ENCODE data around the gene CCDC201. TPM values are rescaled to one million over a fixed set of nuclear protein-coding genes. Genes with fewer than 3 reads are reported as not detected.
"Not testable (repeated sequence)": the region's sequence is repeated elsewhere in the genome, so short reads cannot be mapped to it uniquely, and the experiment has no call there.

CCDC201 gene
- total and polyA plus RNA-seq, 8 donors = 0.04 TPM; not detected in 7

GRCh38 chr7:45852984-45853383, 19.9 kb downstream of the CCDC201 start:
- H3K4me3 ChIP-seq; ATAC-seq; H3K4me1 ChIP-seq; H3K36me3 ChIP-seq; H3K27me3 ChIP-seq; DNase-seq; H3K27ac ChIP-seq; intact Hi-C loops (cut with DNase I); H3K9me3 ChIP-seq: not testable (repeated sequence)

DNA sequence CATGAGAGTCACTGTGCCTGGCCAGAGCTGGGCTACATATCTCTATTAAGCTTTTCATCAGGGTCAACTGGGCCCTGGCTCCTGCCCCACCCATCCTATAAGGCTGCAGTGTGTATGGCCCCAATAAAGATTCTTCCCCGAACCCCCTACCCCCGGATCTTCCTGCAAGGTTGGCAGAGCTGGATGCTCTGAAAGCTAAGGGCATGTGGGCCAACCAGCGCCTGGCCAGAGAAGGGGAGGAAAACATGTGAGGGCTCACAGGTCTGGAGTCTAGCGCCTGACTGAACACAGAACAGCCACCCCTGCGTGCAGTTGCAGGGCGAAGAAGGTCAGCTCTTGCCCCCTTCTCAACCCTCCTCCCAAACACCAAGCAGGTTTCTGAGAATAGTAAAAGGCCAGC, 24.1 kb downstream of the CCDC201 start:
- DNase-seq; H3K27me3 ChIP-seq; H3K27ac ChIP-seq; H3K4me1 ChIP-seq; H3K36me3 ChIP-seq; intact Hi-C loops (cut with DNase I); H3K9me3 ChIP-seq; H3K4me3 ChIP-seq; ATAC-seq: not testable (repeated sequence)

DNA sequence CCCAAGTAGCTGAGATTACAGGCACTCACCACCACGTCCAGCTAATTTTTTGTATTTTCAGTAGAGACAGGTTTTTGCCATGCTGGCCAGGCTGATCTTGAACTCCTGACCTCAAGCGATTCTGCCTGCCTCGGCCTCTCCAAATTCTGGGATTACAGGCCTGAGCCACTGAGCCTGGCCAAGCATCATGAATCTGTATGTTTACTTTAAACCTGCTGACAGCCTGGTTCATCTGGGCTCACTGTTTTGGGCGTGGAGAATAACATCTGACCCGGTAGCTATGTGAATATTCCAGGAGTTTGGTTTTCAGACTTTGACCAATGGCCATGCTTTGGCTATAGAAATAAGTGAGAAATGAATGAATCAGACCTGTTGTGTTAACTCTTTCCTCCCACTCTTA, 26.3 kb downstream of the CCDC201 start:
- H3K27me3 ChIP-seq; DNase-seq; H3K4me3 ChIP-seq; H3K9me3 ChIP-seq; H3K27ac ChIP-seq; H3K4me1 ChIP-seq; ATAC-seq; H3K36me3 ChIP-seq; intact Hi-C loops (cut with DNase I): not testable (repeated sequence)

DNA sequence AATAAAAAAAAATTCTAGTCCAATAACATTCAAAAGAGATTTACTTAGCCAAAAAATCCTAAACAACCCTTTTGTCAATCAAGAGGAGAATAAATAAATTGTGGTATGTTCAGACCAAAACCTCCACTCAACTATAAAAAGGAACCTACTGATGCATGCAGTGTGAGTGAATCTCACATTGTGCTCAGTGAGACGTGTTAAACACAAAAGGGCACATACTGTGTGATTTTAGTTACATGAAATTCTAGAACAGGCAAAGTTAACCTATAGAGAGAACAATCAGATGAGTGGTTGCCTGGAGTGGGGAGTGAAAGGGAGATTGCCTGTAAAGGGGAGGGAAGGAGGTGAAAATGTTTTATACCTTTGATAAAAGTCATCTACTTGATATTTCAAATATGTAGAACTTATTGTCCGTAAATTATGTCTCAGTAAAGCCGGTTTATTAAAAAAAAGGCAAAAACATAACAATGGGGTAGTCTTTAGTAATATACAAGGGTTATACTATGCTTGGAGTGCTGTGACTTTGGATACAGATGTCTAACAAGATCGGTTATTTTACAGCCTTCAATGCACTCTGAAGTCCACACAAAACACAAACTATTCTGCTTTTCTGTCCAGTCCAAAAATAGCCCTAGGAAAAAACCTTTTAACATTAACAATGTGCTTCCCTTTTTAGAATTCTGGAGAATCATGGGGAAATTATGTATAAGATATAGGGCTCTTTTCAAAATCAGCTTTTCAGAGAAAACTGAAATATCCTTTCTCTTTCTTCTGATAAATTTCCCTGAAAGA, 30.8 kb downstream of the CCDC201 start:
- H3K4me1 ChIP-seq; H3K9me3 ChIP-seq; H3K27ac ChIP-seq; H3K27me3 ChIP-seq; DNase-seq; intact Hi-C loops (cut with DNase I); ATAC-seq; H3K4me3 ChIP-seq; H3K36me3 ChIP-seq: not testable (repeated sequence)

DNA sequence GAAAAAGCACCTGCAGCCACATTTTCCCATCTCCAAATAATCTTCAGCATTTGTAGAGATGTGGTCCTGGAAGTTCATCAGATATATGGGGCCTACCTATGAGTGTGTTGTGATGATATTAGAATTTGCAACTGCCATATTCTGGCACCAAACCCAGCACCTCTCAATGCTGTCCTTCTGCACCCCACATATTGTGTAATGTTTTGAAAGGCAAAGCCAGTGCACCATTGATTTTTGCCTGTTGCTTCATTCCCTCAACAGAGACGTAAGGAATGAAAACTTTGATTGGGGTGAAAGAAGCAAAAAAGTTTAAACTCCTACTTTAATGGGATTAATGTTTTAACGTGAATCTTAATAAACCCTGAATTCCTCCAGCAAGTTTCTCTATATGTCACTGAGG, 34.0 kb downstream of the CCDC201 start:
- not testable (repeated sequence) for H3K4me1 ChIP-seq, H3K27me3 ChIP-seq, ATAC-seq

GRCh38 chr7:45832433-45833177, 40.3 kb downstream of the CCDC201 start:
- H3K9me3 ChIP-seq; ATAC-seq; H3K27ac ChIP-seq; H3K4me3 ChIP-seq; H3K36me3 ChIP-seq; H3K27me3 ChIP-seq; H3K4me1 ChIP-seq; intact Hi-C loops (cut with DNase I); DNase-seq: not testable (repeated sequence)

More for the DNA sequence above, 34.0 kb downstream of the CCDC201 start:
- H3K9me3 ChIP-seq; intact Hi-C loops (cut with DNase I); H3K27ac ChIP-seq; DNase-seq; H3K4me3 ChIP-seq; H3K36me3 ChIP-seq: not testable (repeated sequence)

DNA sequence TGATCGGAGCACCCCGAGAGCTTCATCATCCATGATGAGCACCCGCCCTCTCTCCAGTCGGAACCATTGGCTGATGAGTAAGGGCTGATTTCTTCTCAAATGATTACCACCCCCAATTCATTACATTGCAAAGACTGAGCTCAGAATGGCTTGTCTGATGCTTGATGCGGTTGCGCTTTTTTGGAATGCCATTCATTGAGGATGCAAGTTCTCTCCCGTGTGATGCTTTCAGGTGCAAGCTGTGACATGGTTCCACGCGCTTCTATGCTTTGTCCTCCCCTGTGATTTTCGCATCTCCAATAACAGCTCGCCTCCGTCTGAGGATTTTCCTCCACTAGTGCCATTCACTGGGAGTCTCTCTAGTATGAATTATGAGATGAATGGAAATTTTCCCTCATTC, 43.0 kb downstream of the CCDC201 start:
- H3K4me1 ChIP-seq; H3K9me3 ChIP-seq; H3K36me3 ChIP-seq; H3K27ac ChIP-seq; H3K4me3 ChIP-seq; intact Hi-C loops (cut with DNase I); H3K27me3 ChIP-seq; ATAC-seq; DNase-seq: not testable (repeated sequence)

- intact Hi-C loops (cut with DNase I); H3K27me3 ChIP-seq; ATAC-seq; H3K27ac ChIP-seq; DNase-seq; H3K36me3 ChIP-seq; H3K4me3 ChIP-seq; H3K4me1 ChIP-seq; H3K9me3 ChIP-seq: not testable (repeated sequence)
These were observed 45.2 kb downstream of the CCDC201 start for GRCh38 chr7:45827731-45828130.

- H3K4me3 ChIP-seq; H3K27me3 ChIP-seq; DNase-seq; H3K36me3 ChIP-seq; H3K4me1 ChIP-seq; ATAC-seq; H3K27ac ChIP-seq; intact Hi-C loops (cut with DNase I); H3K9me3 ChIP-seq: not testable (repeated sequence)
These were observed 46.3 kb downstream of the CCDC201 start for GRCh38 chr7:45826550-45826949.

DNA sequence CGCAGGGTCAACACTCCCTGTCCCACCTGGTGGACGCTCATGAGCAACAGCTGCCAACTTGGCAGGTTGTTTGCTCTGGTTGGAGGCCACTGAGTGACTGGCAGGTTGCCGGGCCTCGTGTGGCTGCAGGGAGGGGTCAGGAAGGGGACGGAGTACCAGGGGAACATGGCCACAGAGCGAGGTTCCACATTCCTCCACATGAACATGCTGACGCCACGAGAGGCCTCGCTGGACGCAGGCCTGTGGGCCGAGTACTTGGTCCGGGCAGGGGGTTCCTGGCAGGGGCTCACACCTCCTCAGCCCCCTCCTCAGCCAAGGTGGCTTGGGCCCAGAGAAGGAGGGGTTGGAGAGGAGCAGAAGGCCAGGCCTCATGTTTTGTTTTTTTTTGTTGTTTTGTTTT, 54.1 kb downstream of the CCDC201 start:
- ATAC-seq; H3K4me3 ChIP-seq; H3K36me3 ChIP-seq; H3K27me3 ChIP-seq; intact Hi-C loops (cut with DNase I); H3K27ac ChIP-seq; H3K9me3 ChIP-seq; H3K4me1 ChIP-seq; DNase-seq: not testable (repeated sequence)

GRCh38 chr7:45817913-45818312, 55.0 kb downstream of the CCDC201 start:
- H3K4me3 ChIP-seq; DNase-seq; H3K36me3 ChIP-seq; H3K9me3 ChIP-seq; ATAC-seq; H3K27ac ChIP-seq; intact Hi-C loops (cut with DNase I); H3K27me3 ChIP-seq; H3K4me1 ChIP-seq: not testable (repeated sequence)

DNA sequence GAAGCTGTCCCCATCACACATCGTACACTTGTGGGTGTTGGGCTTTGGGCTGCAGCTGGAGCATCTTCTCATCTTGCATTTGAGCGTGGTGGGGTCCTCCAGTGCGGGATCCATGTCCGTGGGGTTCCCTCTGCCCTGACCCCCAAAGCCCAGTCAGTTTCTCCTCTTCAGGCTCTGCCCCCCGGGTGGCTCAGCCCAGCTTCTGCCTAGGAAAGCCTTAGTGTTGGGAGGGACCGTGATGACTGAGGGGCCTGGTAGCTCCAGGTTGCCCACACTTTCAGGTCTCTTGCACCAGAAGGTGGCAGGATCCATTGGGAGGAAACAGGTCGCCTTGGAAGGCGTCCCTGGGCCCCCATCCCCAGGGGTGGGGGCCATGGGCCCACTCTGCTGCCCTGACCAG, 55.9 kb downstream of the CCDC201 start:
- H3K9me3 ChIP-seq; H3K4me1 ChIP-seq; H3K27me3 ChIP-seq; H3K4me3 ChIP-seq; intact Hi-C loops (cut with DNase I); H3K27ac ChIP-seq; ATAC-seq; H3K36me3 ChIP-seq; DNase-seq: not testable (repeated sequence)

GRCh38 chr7:45814216-45815118, 58.4 kb downstream of the CCDC201 start:
- DNase-seq = not testable (repeated sequence)

More at GRCh38 chr7:45814216-45815118, 58.4 kb downstream of the CCDC201 start:
- H3K27me3 ChIP-seq; ATAC-seq; H3K36me3 ChIP-seq; H3K4me3 ChIP-seq; H3K9me3 ChIP-seq; H3K4me1 ChIP-seq; intact Hi-C loops (cut with DNase I); H3K27ac ChIP-seq: not testable (repeated sequence)

Measured in left lung (tissue), 10 donors.